ENCODE results near the gene PREX1.

- TF ChIP-seq POLR2A (IDR thresholded peaks at IDR 0.05) (no peak), CTCF (IDR thresholded peaks at IDR 0.05 in 4 of 5, conservative IDR thresholded peaks at IDR 0.05 in 1 of 5) (no peak)
These were observed 232.1 kb downstream of the PREX1 start for GRCh38 chr20:48595495-48596333.

All from gastrocnemius medialis (tissue), 4 donors.